Measurements from ENCODE around the gene CLDN24.

The CLDN24 gene

DNA sequence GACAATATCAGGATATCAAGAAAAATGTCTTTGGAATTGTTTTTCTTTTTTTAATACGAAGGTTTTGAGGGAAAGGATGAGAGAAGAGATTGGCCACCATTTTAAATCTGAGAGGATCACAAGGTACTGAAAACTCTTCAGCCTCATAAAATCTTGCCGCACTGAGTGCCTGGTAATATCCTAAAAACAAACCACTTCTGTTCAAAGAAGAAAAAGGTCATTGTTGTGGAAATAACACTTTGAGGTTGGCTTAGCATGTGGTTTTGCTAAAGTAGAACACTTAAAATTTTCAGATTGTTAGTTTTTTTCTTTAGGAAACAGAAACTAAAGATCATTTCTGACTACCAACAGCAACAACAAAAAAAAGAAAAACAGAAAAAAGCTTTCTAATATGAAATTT lies 1.1 kb downstream of the CLDN24 start:
- no peak for DNase-seq (ENCODE audit: low spot score)

- DNase-seq (ENCODE audit: low spot score): no peak
Measured at GRCh38 chr4:183320211-183321059, 1.8 kb downstream of the CLDN24 start, which contains the start of gene CLDN22. TSS of gene CLDN22 (minus strand) at chr4:183320276. CDS start at chr4:183320218, 58 bp downstream.

DNA sequence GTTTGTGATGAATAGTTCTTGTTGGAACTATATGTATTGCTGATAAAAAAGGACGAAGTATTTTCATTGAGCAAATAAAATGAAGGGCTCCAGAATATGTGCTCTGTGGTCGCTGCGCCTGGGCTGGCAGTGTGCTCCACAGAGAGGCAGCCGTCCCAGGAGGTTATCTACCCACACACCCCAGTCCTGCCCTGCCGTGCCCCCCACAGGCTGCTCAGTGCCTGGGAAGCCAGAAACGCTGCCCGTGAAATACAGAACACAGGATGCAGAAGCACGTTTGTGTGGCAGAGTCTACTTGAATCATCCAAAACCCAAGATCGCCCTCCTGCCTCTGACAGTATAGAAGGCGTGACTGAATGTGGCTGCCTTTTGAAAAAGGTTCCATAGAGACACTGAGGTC lies 3.6 kb downstream of the CLDN24 start:
- DNase-seq (ENCODE audit: low spot score): no peak

DNA sequence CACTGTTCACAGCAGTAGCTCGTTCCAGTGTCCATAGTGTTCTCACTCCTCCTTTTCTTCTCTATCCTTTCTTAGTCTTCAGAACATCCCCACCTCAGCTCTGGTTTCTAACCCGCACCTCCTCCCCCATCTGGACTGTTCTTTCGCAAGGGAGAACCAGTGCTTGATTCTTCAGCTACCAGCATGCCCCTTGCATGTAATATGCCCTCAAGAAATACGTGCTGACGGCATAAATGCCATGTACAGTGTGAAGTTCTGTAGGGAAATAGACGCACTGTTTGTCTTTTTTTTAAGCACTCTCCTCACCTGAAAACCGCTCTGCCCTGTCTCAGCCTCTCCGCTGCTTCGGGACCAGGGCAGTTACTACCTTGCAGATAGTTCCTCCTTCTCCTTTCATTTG lies 7.4 kb downstream of the CLDN24 start:
- no peak for DNase-seq (ENCODE audit: low spot score)

DNA sequence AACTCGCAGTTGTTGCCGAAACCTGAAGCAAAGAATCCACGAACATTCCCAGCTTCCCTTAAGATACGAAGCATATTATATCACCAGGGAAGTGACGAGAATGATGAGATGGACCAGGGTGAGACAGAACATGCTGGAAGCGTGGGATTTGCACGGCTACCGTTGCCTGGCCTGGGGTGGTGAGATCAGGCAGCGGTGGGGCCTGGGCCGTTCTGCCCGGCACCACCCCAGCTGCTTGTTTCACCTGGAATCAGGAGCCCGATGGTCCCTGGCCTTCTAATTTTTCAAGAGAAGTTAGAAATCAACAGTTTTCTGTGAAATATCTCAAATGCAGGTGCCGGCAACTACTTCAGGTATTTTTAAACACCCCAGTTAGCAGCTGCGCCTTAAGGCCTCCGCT lies 7.9 kb downstream of the CLDN24 start:
- no peak for DNase-seq (ENCODE audit: low spot score)

- DNase-seq (ENCODE audit: low spot score): no peak
Measured at GRCh38 chr4:183312841-183313240, 9.4 kb downstream of the CLDN24 start.

- no peak for DNase-seq (ENCODE audit: low spot score)
Measured at GRCh38 chr4:183306811-183307210, 15.4 kb downstream of the CLDN24 start.

GRCh38 chr4:183304538-183304937 lies 17.7 kb downstream of the CLDN24 start:
- no peak for DNase-seq (ENCODE audit: low spot score)

DNA sequence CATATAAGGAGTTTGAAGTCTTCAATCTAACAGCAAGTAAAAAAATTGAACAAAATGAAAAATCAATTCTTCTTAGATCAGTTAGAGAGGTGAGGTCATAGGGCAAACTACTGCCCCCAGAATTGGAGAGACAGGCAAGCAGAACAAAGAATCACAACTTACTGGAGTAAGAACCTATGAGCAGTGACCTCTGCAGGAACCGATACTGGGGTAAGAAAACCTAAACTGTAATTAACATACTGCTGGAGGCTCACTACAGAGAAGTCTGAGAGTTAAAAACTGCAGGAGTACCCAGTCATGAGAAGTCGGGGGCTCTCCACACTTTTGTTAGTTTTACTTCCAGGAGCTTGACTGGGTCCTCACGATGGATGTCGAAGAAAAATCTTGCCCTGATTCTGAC lies 18.2 kb downstream of the CLDN24 start:
- DNase-seq (ENCODE audit: low spot score): no peak

DNA sequence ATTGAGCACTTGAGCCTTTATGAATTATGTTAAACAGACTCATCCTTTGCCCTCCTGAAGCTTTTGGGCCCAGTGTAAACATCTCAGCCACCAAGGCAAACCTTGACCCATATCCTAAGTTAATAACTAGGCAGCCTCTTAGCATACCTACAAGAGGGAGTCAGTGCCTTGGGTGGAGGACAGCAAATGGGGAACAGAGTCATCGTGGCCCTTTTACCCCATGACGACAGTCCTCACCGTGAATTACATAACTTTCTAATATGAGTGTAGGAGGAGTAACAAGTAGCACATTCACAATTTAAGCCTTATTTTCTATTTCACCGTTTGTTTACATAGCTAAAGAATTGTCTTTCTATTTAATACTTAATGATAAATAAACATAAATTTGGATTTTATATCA lies 18.9 kb downstream of the CLDN24 start:
- no peak for DNase-seq (ENCODE audit: low spot score)

DNA sequence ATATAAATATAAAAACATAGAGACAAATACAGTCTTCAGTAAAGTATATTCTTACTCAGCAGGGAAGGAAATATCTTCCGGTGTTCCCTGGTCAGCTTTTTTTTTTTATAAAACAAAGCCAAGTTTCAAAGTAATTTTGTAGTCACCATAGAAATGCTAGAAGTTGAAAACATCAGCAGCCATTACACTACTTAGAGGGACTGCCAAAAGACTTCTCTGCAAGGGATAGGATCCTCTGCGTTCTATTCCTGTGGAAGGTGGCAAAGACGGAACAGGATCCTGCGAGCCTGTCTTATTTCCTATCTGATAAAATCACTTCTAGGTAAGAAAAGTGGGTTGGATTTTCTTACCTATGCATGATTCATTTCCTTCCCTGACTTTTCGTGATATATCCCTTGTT lies 21.6 kb downstream of the CLDN24 start:
- DNase-seq (ENCODE audit: low spot score): no peak

DNA sequence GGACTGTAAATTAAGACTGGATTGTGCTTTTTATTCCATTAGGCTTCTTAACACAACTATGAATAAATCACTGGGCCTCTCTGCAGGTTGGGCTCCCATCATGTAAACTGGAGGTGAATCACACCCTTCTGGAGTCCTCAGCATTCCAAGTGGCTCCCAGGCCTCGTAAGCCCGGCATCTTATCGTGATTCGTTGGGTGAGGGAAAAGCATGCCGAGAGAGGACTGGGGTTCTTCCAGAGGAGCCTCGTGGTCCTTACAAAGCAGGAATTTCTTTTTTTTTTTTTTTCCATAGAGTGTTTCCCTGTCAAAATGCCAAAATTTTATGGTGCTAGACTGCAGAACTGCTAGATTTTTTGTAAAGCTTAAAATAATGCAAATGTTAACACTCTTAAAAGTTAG lies 22.2 kb downstream of the CLDN24 start:
- DNase-seq (ENCODE audit: low spot score): no peak

DNA sequence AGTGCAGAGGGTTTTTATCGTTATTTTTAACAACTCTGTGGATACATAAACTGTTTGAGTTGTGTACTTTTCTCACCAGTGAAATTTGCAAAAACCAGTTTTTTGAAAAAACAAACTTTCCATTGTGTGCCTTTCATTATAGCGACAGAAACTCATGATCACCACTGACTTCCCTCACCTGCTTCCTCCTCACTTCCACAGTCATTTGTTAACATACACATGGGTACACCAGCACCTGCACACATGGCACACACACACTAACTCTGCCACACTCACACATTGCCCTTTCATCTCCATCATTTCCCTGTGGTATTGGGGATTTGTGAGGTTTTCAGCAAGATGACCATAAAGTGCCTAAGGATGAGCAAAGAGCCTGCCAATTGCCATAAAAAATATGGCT lies 22.8 kb downstream of the CLDN24 start:
- no peak for DNase-seq (ENCODE audit: low spot score)

DNA sequence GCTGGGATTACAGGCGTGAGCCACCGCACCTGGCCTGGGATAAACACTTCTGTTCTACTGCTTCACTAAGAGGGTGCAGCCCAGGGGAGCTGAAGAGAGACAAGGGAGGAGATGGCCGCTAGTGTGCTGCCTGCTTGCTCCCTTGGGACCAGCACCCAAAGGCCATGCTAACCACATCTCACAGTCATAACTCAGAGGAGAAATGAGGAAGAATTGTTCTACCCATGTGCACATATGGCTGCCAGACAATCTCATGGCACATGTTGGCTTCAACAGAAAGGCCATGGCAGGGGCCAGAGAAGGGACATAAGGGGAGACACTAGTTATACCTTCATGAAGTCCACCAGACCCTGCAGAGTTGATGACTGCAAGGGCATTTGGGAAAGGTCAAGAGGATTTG lies 24.6 kb downstream of the CLDN24 start:
- DNase-seq (ENCODE audit: low spot score): no peak

GRCh38 chr4:183295711-183296110 lies 26.5 kb downstream of the CLDN24 start:
- DNase-seq (ENCODE audit: low spot score): no peak

DNA sequence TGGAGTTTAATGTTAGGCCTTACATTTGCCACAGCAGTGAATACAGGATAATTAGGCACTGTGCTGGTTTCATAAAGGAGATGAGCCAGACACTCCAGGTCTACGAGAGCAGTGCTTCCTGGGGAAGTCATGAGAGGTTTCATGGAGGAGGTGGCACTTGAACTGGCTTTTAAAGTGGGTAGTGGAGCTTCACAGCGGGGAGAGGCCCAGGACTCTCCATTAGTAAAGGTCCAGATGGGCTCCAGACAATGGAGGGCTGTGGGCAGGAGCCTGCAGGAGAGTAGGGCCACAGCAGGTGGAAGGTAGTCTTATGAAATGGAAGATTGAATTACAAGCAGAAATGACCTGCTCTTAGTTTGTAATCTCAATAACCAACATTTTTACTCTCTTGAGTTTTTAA lies 31.2 kb downstream of the CLDN24 start:
- no peak for DNase-seq (ENCODE audit: low spot score)

GRCh38 chr4:183289688-183290087 lies 32.5 kb downstream of the CLDN24 start:
- DNase-seq (ENCODE audit: low spot score): no peak

GRCh38 chr4:183288955-183289354 lies 33.3 kb downstream of the CLDN24 start:
- DNase-seq (ENCODE audit: low spot score): no peak

DNA sequence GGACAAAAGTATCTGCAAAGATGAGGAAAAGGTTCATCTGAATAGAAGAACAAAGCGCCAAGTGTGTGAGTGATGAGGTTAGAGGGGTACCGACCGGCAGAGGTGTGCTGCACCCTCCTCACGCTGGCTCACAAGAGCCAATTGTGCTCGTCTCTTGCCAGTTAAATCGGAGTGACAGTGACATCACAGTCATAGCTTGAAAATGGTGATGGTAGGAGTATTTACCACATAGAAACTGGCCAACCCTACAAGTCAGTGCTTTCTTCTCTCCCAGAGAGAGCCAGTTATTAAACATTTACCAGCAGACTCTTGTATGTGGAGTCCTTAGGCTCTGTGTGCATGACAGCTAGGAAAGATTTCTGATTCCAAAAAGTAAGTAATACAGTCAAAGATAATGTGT lies 34.5 kb downstream of the CLDN24 start:
- no peak for DNase-seq (ENCODE audit: low spot score)

GRCh38 chr4:183287309-183287659 lies 34.9 kb downstream of the CLDN24 start:
- no peak for DNase-seq (ENCODE audit: low spot score)

- no peak for DNase-seq (ENCODE audit: low spot score)
Measured at GRCh38 chr4:183286590-183287308, 35.5 kb downstream of the CLDN24 start.

DNA sequence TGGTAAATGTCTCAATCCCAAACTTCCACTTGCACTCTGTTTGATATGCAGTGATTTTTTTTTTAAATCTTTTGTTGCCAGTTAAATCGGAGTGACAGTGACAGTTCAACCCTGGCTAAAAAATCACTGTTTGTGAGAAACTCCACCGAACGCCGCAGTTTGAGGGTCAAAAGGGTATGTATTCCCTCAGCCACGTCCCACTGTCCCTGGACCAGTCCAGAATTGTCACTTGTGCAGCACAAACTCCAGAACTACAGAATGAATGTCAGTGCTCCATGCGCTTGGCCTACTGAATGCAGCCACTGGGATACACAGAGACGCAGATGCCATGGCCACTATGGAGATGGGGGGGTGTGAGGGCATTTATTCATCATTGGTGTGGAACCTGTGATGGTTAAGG lies 36.3 kb downstream of the CLDN24 start:
- no peak for DNase-seq (ENCODE audit: low spot score)

DNA sequence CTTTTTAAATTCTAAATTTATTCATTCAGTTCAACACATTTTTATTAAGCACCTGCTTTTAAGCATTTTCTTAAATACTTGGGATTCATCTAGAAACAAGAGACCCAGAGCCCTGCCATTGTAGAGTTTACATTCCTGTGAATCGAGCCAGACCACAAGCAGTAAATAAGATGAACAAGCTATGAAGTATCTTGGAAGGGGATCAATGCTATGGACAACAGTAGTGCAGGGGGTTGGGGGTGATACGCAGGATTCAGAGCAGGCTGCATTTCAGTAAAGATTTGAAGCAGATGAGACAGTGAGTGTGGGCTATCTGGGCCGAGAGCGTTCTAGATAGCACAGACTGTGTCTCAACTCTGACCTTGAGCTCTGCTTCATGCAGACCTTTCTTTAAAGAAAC lies 37.3 kb downstream of the CLDN24 start:
- no peak for DNase-seq (ENCODE audit: low spot score)

Data from HuH-7 (cell line).